K562 (cell line): Measurements from ENCODE around the gene ADK. TPM values are rescaled to one million over a fixed set of nuclear protein-coding genes. Genes with fewer than 3 reads are reported as not detected.
"Not testable (repeated sequence)": the region's sequence is repeated elsewhere in the genome, so short reads cannot be mapped to it uniquely, and the experiment has no call there.

Experiments used
- ATAC-seq: fragments of 200-7000 bp; cut with Tn5 transposase; 3 replicates; pipeline ENCODE4 v1.9.1; 2020; ENCODE audit warnings: moderate library complexity
- BruUV-seq: library from RNA; stranded (reverse); fragments of 400-500 nt; replicated peaks from 2 replicates; lab custom pipeline; 2021; lab: Mats Ljungman, UMichigan
- CTCF ChIA-PET: fragments of 300-600 bp; formaldehyde crosslinking; extraction: SDS; loops from one replicate; lab custom pipeline; 2021; ENCODE audit warnings: low intra/inter-chr PET ratio; lab: Yijun Ruan, JAX
- POLR2A ChIA-PET: fragments of 300-600, 350-650 bp; sonication (Branson Sonifier 250); formaldehyde crosslinking; extraction: SDS; loops from one replicate; lab custom pipeline; 2021; ENCODE audit warnings: antibody characterized with exemption, inconsistent platforms; lab: Yijun Ruan, JAX
- DNase-seq, 4 experiments: peaks; one replicate each; pipeline versions ENCODE4 v3.0.0 to v3.0.0-alpha.2; 2011 to 2018; ENCODE audit warnings: low spot score in 3 of 4, mixed read lengths in 3 of 4; ENCODE audit errors: extremely low read depth in 1 of 4
- FAIRE-seq: peaks from 2 replicates; lab custom pipeline; 2011; peaks lifted over from hg19 to GRCh38; lab: Jason Lieb, UNC
- H2AFZ ChIP-seq: 2 replicates; pipeline ENCODE4 v1.6.0; 2011; ENCODE audit warnings: low read depth, low read length, control low read depth, inconsistent platforms
- H3K27ac ChIP-seq: fragments of 200-600 bp; 3 replicates; pipeline ENCODE4 v1.8.0; 2011; ENCODE audit warnings: low read depth, mild to moderate bottlenecking, control low read depth, inconsistent platforms, low read length, moderate library complexity, mixed read lengths; ENCODE audit errors: extremely low read depth
- H3K27me3 ChIP-seq, 2 experiments: fragments of 300-600 bp in 1 of 2; 2 replicates in 1 of 2; 3 replicates in 1 of 2; pipeline versions ENCODE4 v1.6.0 to v1.8.0; 2011; ENCODE audit warnings: inconsistent platforms in 2 of 2, low read length in 2 of 2, mild to moderate bottlenecking in 1 of 2, mixed read lengths in 1 of 2, moderate library complexity in 1 of 2; ENCODE audit not compliant: control insufficient read depth in 2 of 2, insufficient read depth in 2 of 2
- H3K36me3 ChIP-seq: fragments of 300-600 bp; 3 replicates; pipeline ENCODE4 v1.8.0; 2011; ENCODE audit warnings: mild to moderate bottlenecking, low read length, inconsistent platforms; ENCODE audit not compliant: control insufficient read depth, insufficient read depth
- H3K4me1 ChIP-seq, 2 experiments: fragments of 200-600 bp in 1 of 2; replicated peaks in 1 of 2; 2 replicates in 1 of 2; 3 replicates in 1 of 2; pipeline versions ENCODE4 v1.5.1 to v1.8.0; 2011; ENCODE audit warnings: inconsistent platforms in 2 of 2, low read length in 2 of 2, mild to moderate bottlenecking in 1 of 2, mixed read lengths in 1 of 2, moderate library complexity in 1 of 2; ENCODE audit not compliant: control insufficient read depth in 2 of 2, insufficient read depth in 2 of 2
- H3K4me2 ChIP-seq: 2 replicates; pipeline ENCODE4 v1.6.1; 2011; ENCODE audit warnings: low read length, control low read depth, inconsistent platforms, mixed read lengths; ENCODE audit not compliant: insufficient read depth
- H3K4me3 ChIP-seq: fragments of 200-600 bp; sonication (generic), shearing (Covaris generic); 2 replicates; pipeline ENCODE4 v1.5.1; 2016; ENCODE audit warnings: control low read depth, inconsistent platforms
- H3K79me2 ChIP-seq: fragments of 200-600 bp; 3 replicates; pipeline ENCODE4 v1.8.0; 2011; ENCODE audit warnings: low read length, inconsistent platforms; ENCODE audit not compliant: control insufficient read depth, insufficient read depth
- H3K9ac ChIP-seq, 2 experiments: 2 replicates each; pipeline versions ENCODE4 v1.6.0 to v1.6.1; 2011; ENCODE audit warnings: low read depth in 2 of 2, low read length in 2 of 2, control low read depth in 1 of 2, inconsistent platforms in 1 of 2, mild to moderate bottlenecking in 1 of 2, mixed read lengths in 1 of 2; ENCODE audit not compliant: insufficient read depth in 1 of 2
- H3K9me1 ChIP-seq: one replicate; pipeline ENCODE4 v1.6.0; 2011; ENCODE audit warnings: inconsistent platforms, mild to moderate bottlenecking, low read length, moderate library complexity; ENCODE audit not compliant: control insufficient read depth, insufficient read depth
- H3K9me3 ChIP-seq: replicated peaks from 2 replicates; pipeline ENCODE4 v1.5.1; 2011; ENCODE audit warnings: low read depth, low read length, inconsistent platforms; ENCODE audit not compliant: control insufficient read depth, insufficient read depth
- H4K20me1 ChIP-seq: replicated peaks from 2 replicates; pipeline ENCODE4 v1.6.1; 2011; ENCODE audit warnings: low read length, inconsistent platforms, mixed read lengths; ENCODE audit not compliant: control insufficient read depth, insufficient read depth
- ZBTB33 ChIP-seq: sonication (generic); formaldehyde crosslinking; IDR thresholded peaks from 2 replicates; pipeline ENCODE4 v1.8.1; 2023; ENCODE audit warnings: mild to moderate bottlenecking, missing genetic modification reagents
- WGBS: fragments of 100-300 bp; shearing (Covaris generic); methylation state at CpG from one replicate; pipeline ENCODE4 v1.1.6; 2016; ENCODE audit warnings: low coverage, mixed read lengths; ENCODE audit not compliant: insufficient coverage; ENCODE audit errors: missing lambda C conversion rate; 5-methylcytosine and 5-hydroxymethylcytosine counted together
- in situ Hi-C: fragments of 300-500 bp; cut with MboI; formaldehyde crosslinking; loops from 4 replicates; pipeline ENCODE4 v1.15.0; 2018; ENCODE audit warnings: inconsistent platforms, mixed read lengths
- intact Hi-C: fragments of 100-400 bp; cut with micrococcal nuclease; formaldehyde crosslinking; loops from 2 replicates; pipeline ENCODE4 v1.14.2; 2022
- polyA plus RNA-seq, 8 experiments: library from polyadenylated mRNA; depleted of rRNA in 4 of 8; stranded (reverse) in 5 of 8; unstranded in 3 of 8; fragments of >200 nt; fragmentation: Nextera tagmentation in 2 of 8; fragmentation: Illumina TruSeq in 1 of 8; extraction: Ambion mirVana in 2 of 8; extraction: Trizol in 1 of 8; gene quantifications; 2 replicates each; pipeline versions ENCODE4 v1.2.1 to v1.2.3, GENCODE V29; 2011 to 2014; ENCODE audit warnings: inconsistent platforms in 1 of 8, missing spikeins in 1 of 8
- total RNA-seq, 7 experiments: library from RNA; depleted of rRNA in 6 of 7; stranded (reverse); fragments of >200 nt in 6 of 7; fragmentation: Illumina TruSeq in 2 of 7; extraction: Trizol in 2 of 7; gene quantifications; 2 replicates each; pipeline versions ENCODE4 v1.2.1 to v1.2.3, GENCODE V29; 2011 to 2021; ENCODE audit warnings: low replicate concordance in 1 of 7

The ADK gene
- total and polyA plus RNA-seq, 9 of the 15 experiments (the other 6 are each of a cell fraction or from before 2014, with no cell fraction given), result 54.2 to 97.8 (median 73.6) TPM

GRCh38 chr10:74146980-74147379 lies 4.0 kb upstream of the ADK start:
- H3K4me1 ChIP-seq, DNase-seq, H3K9ac ChIP-seq, H3K27ac ChIP-seq, in situ Hi-C loops, ATAC-seq, H3K27me3 ChIP-seq, H3K9me1 ChIP-seq, H4K20me1 ChIP-seq, intact Hi-C loops, H3K9me3 ChIP-seq, BruUV-seq, H3K4me3 ChIP-seq, CTCF ChIA-PET, H2AFZ ChIP-seq, H3K4me2 ChIP-seq, FAIRE-seq: not testable (repeated sequence)
- TF ChIP-seq ZBTB33 (CRISPR knock-in tag), result peak; percentile 61
- 98% methylated on average over 9 of the region's 10 CpGs for WGBS
- Histone ChIP-seq H3K79me2 (peaks cover 84% of the 10 kb centered on the region), H3K36me3 (peaks cover 38% of the 10 kb centered on the region; the same call in 2 of the 3 replicates)
- POLR2A ChIA-PET, result interaction anchor here (0.7 kb wide), 1 partner anchor 12 kb away, joined by 3 read pairs; no protein-coding TSS in a partner anchor
